A673 (cell line): Measurements from ENCODE around the gene CMTM8. TPM values are rescaled to one million over a fixed set of nuclear protein-coding genes. Genes with fewer than 3 reads are reported as not detected.

ENCODE experiments used
- BruUV-seq: library from RNA; stranded (reverse); fragments of 400-500 nt; replicated peaks from 2 replicates; lab custom pipeline; 2021; lab: Mats Ljungman, UMichigan
- CTCF ChIA-PET: fragments of 300-600 bp; sonication (Branson Sonifier 250); formaldehyde crosslinking; loops from one replicate; lab custom pipeline; 2022; ENCODE audit warnings: antibody characterized with exemption; lab: Charles Lee
- POLR2A ChIA-PET: fragments of 300-600 bp; sonication (Branson Sonifier 250); formaldehyde crosslinking; loops from one replicate; lab custom pipeline; 2022; ENCODE audit warnings: antibody characterized with exemption; ENCODE audit not compliant: low non-redundant PET; lab: Charles Lee
- DNase-seq: peaks from one replicate; pipeline ENCODE4 v3.0.0-alpha.2; 2015; ENCODE audit warnings: low spot score
- H3K27ac ChIP-seq: fragments of 200-600 bp; sonication (generic); 2 replicates; pipeline ENCODE4 v1.5.1; 2016; ENCODE audit warnings: mixed run types, low read depth, mild to moderate bottlenecking, mixed read lengths, antibody characterized with exemption, low read length; ENCODE audit not compliant: poor library complexity, severe bottlenecking
- H3K27me3 ChIP-seq: fragments of 200-600 bp; sonication (generic); replicated peaks from 2 replicates; pipeline ENCODE4 v1.6.1; 2017; ENCODE audit warnings: mixed run types, low read depth, mild to moderate bottlenecking, mixed read lengths, antibody characterized with exemption, low read length; ENCODE audit not compliant: insufficient read depth, poor library complexity
- H3K36me3 ChIP-seq: fragments of 200-600 bp; sonication (generic); 2 replicates; pipeline ENCODE4 v1.6.1; 2016; ENCODE audit warnings: mixed run types, mild to moderate bottlenecking, mixed read lengths, antibody characterized with exemption, low read length; ENCODE audit not compliant: insufficient read depth, poor library complexity, severe bottlenecking
- H3K4me1 ChIP-seq: fragments of 200-600 bp; sonication (generic); 2 replicates; pipeline ENCODE4 v1.6.1; 2017; ENCODE audit warnings: mixed run types, mild to moderate bottlenecking, mixed read lengths, antibody characterized with exemption, low read length; ENCODE audit not compliant: insufficient read depth, poor library complexity, severe bottlenecking
- H3K4me3 ChIP-seq: fragments of 200-600 bp; sonication (generic); 2 replicates; pipeline ENCODE4 v1.5.1; 2016; ENCODE audit warnings: low read depth, mixed run types, mild to moderate bottlenecking, mixed read lengths, low read length; ENCODE audit not compliant: poor library complexity, severe bottlenecking
- H3K9me3 ChIP-seq: fragments of 200-600 bp; sonication (generic); 2 replicates; pipeline ENCODE4 v1.6.1; 2016; ENCODE audit warnings: mixed run types, low read depth, mild to moderate bottlenecking, mixed read lengths, antibody characterized with exemption, low read length; ENCODE audit not compliant: poor library complexity, severe bottlenecking
- EZH2 ChIP-seq: fragments of 200-600 bp; sonication (generic); IDR thresholded peaks from 2 replicates; pipeline ENCODE4 v1.6.1; 2017; ENCODE audit warnings: borderline replicate concordance, low read depth, mild to moderate bottlenecking, mixed read lengths, antibody characterized with exemption, low read length; ENCODE audit not compliant: poor library complexity, severe bottlenecking
- intact Hi-C: fragments of 100-400 bp; cut with micrococcal nuclease; formaldehyde crosslinking; loops from one replicate; pipeline ENCODE4 v1.10.0; 2022; ENCODE audit not compliant: unreplicated experiment
- total RNA-seq: library from RNA; stranded (reverse); gene quantifications from 2 replicates; pipeline ENCODE4 v1.2.3, GENCODE V29; 2021
- TF ChIP-seq, protein P1 (sequence below): fragments of 300-800, 200-600 bp; sonication (generic); conservative IDR thresholded peaks from 2 replicates; pipeline ENCODE4 v1.5.1; 2017; ENCODE audit warnings: low read depth, mild to moderate bottlenecking, antibody characterized with exemption, low read length, moderate library complexity, mixed read lengths

The CMTM8 gene
- total RNA-seq, 1 experiment from 2014 or later: 2.1 TPM

DNA sequence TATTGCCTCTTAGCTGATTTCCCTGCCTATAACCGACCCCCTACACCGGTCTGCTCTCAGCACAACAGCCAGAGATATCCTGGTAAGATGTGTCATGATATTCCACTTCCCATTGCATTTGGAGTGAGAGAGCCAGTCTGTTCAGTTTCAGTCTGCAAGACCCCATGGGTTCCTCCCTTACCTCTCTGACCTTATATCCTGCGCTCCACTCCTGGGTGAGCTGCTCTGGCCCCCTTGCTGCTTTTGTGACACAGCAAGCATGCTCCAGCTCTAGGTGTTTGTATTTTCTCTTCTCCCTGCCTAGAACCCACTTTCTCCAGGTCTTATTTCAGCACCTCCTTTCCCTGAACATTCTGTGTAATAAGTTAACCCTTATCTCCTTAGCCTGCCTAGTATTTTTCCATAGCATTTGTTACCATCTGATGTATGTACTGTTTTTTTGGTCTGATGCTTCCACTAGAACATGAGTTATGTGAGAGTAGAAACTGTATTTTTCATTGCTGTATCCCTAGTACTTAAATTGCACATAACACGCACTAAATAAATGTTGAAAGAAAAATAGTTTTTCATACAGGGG, 44.2 kb downstream of the CMTM8 start:
- ChIA-PET CTCF (no interaction called here), POLR2A (no interaction called here)
- Histone ChIP-seq H3K4me3 (no peak overlapping the region), H3K27me3 (no peaks in the 10 kb centered on the region), H3K36me3 (no peaks in the 10 kb centered on the region), H3K27ac (no peak overlapping the region), H3K4me1 (no peaks in the 10 kb centered on the region), H3K9me3 (no peaks in the 10 kb centered on the region)
- TF ChIP-seq, protein P1, sequence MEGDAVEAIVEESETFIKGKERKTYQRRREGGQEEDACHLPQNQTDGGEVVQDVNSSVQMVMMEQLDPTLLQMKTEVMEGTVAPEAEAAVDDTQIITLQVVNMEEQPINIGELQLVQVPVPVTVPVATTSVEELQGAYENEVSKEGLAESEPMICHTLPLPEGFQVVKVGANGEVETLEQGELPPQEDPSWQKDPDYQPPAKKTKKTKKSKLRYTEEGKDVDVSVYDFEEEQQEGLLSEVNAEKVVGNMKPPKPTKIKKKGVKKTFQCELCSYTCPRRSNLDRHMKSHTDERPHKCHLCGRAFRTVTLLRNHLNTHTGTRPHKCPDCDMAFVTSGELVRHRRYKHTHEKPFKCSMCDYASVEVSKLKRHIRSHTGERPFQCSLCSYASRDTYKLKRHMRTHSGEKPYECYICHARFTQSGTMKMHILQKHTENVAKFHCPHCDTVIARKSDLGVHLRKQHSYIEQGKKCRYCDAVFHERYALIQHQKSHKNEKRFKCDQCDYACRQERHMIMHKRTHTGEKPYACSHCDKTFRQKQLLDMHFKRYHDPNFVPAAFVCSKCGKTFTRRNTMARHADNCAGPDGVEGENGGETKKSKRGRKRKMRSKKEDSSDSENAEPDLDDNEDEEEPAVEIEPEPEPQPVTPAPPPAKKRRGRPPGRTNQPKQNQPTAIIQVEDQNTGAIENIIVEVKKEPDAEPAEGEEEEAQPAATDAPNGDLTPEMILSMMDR: no peak
- no peak for TF ChIP-seq EZH2
- BruUV-seq: no TSS peak
- DNase-seq: no peak
- intact Hi-C loops: no loop called here

DNA sequence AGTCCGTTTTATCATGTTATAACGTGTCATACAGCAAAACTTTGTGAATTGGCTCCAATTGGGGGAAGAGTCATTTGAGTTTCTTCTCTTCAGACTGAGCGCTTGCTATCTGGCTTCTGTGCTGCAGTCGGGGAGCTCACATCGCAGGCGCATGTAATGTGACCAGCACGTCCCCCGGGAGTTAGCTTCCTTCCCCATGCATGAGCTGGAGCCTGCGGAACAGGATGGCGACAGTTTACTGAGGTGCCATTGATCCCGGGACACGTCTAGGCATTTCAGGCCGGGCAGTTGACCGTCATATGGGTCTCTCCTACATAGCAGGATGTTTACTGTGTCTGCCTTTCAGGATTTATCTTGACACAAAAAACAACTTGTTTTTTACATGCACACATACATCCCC, 44.8 kb downstream of the CMTM8 start:
- no peak for TF ChIP-seq EZH2
- TF ChIP-seq, protein P1: no peak
- DNase-seq: no peak
- Histone ChIP-seq H3K9me3 (no peaks in the 10 kb centered on the region), H3K4me1 (no peaks in the 10 kb centered on the region), H3K27ac (no peak overlapping the region), H3K4me3 (no peak overlapping the region), H3K36me3 (no peaks in the 10 kb centered on the region), H3K27me3 (no peaks in the 10 kb centered on the region)
- CTCF ChIA-PET: no interaction called here
- intact Hi-C loops: no loop called here
- POLR2A ChIA-PET: no interaction called here
- no TSS peak for BruUV-seq

DNA sequence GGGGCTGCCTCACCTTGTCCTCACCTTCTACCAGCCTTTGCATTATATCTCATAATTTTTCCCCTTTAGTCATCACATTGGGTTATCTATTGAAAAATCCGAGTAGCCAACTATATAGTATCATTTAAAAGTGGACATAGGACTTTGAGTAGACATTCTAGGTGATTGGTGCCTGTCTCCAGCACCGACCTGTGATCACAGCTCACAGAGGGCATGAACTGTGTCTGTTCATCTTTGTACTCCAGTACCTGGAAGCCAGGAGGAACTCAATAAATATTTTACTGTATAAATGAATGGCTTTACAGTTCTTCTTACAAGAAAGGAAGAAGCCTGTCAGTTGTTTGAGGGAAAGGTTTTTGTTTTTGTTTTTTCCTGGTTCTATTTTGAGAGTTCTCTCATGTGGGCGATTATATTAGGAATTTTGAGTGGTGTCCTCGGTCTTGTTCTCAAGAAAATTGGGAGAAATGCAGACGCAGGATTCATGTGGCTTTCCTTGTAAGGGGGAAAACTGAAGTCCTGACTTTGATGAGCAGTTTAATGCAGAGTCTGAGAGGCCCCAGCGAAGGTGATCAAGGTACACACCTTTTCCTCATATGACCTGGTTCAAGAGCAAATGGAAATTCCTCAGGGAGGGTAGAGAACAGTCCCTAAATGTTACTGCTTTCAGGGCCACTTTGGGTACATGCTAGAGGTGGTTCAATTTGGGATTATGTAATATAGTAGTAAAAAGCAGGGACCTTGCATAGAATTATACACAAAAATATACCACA, 46.1 kb downstream of the CMTM8 start:
- Histone ChIP-seq H3K4me1 (no peaks in the 10 kb centered on the region), H3K9me3 (no peaks in the 10 kb centered on the region), H3K27me3 (no peaks in the 10 kb centered on the region), H3K36me3 (no peaks in the 10 kb centered on the region), H3K27ac (no peak overlapping the region), H3K4me3 (no peak overlapping the region)
- POLR2A ChIA-PET: no interaction called here
- no peak for DNase-seq
- intact Hi-C loops: no loop called here
- CTCF ChIA-PET: interaction anchor here (0.7 kb wide), 1 partner anchor 767 kb away, joined by 8 read pairs; no protein-coding TSS in a partner anchor
- no TSS peak for BruUV-seq
- TF ChIP-seq EZH2: no peak
- TF ChIP-seq, protein P1: no peak
